ENCODE measurements around the gene RPL27A.

Gene RPL27A

GRCh38 chr11:8676458-8676857 is 6.1 kb upstream of the RPL27A start:
- DNase-seq, result no peak

DNA sequence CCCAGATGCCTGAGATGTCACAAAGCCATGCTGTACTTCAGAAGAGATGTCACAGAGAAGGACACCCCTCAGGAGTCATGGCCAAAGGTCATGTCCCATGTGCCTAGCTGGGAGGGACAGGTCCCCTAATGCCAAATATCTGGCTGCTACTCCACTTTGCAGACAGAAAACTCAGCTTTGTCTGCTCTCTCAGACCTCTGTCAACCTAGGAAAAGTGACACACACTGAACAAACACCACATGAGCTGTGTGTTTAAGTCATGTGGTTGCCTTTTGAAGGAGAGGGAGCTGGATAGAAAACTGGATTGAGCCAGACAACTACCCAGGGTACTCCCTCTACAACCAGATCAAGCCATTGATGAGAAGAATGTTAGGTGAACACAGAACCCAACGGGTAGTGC is 3.6 kb upstream of the RPL27A start:
- DNase-seq, result no peak

- DNase-seq, result no peak
Observed at GRCh38 chr11:8681837-8682302, 722 bp upstream of the RPL27A start.

GRCh38 chr11:8683115-8683807 is 669 bp downstream of the RPL27A start:
- DNase-seq, result no peak

- no peak for DNase-seq
Observed at GRCh38 chr11:8684600-8685290, 2.2 kb downstream of the RPL27A start.

DNA sequence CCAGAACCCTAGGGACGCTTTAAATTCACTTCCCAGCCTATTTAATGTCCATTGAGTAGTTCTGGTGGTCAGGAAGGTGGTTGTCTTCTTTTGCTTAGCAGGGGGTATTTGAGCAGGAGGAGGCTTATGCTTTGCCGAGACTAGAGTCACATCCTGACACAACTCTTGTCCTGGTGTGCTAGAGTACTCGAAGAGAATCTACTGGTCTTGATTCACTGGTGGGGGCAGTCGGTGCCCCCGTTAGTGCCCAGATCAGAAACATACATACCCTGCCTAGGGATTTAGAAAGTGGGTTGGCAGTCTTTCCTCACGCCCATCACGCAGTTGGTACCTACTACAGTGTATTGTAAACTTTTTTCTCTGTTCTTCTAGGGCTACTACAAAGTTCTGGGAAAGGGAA is 2.7 kb downstream of the RPL27A start:
- DNase-seq, result no peak

GRCh38 chr11:8685820-8686219 is 3.2 kb downstream of the RPL27A start:
- DNase-seq, result no peak

GRCh38 chr11:8686325-8686724 is 3.7 kb downstream of the RPL27A start:
- DNase-seq, result no peak

DNA sequence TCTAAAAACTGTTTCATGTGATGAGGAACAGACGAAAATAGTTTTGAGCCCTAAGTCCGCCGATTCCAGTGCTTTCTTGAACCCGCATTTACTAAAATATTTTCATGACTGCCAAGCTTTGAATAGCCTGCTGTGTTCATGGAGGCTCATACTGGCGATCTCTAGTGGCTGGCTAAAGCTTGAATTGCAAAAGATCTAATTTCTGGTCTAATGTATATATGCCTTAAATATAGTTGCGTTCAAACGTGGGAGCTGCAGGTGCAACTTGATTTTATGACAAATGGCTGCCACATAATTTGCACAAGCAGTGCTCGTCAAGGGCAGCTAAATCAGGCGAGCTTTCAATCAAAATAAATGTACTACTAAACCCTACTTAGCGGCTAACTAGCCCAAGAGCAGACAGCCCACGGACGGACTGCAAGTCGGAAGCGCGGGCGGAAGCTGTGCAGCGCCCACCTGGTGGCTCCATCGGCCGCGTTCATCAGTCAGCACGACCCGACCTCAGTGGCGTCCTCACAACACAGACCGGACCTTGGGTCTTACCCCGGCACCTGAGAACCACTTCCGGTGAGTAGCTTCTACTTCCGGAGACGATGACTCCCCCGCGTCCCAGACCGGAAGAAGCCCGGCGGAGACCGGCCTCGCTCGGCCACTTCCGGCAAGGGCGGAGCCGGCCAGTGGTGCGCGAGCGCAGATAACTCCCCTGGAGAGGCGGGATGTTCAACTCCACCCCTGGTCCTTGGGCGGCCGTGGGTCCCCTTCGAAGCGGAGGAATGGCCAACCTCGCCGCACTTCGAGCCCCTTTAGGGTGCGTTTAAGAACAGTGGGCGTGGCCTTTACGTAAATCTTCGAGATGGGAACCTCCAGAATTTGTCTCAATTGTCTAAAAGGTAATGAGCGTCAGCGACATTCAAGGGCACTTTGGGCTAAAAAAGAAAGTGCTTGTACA is 6.1 kb downstream of the RPL27A start:
- peak; percentile 65 for DNase-seq

DNA sequence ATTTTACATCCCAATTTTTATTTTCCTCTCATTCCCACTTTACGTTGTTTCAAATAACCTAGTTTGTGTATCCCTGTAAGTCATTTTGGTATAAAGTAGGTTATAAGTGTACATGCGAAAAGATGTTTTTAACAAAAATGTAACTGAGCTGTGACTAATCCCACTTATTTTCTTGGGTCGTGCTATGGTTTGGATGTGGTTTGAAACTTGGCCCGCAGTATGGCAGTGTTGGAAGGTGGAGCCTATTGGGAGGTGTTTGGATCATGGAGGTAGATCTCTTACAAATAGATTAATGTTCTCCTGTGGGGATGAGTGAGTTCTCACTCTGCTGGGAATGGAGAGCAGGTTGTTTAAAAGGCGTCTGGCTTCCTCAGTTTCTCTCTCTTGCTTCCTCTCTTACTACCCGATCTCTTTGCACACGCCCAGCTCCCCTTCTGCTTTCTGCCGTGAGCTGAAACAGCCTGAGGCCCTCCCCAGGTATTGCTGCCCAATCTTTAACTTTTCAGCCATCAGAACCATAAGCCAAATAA is 7.2 kb downstream of the RPL27A start:
- DNase-seq, result no peak

DNA sequence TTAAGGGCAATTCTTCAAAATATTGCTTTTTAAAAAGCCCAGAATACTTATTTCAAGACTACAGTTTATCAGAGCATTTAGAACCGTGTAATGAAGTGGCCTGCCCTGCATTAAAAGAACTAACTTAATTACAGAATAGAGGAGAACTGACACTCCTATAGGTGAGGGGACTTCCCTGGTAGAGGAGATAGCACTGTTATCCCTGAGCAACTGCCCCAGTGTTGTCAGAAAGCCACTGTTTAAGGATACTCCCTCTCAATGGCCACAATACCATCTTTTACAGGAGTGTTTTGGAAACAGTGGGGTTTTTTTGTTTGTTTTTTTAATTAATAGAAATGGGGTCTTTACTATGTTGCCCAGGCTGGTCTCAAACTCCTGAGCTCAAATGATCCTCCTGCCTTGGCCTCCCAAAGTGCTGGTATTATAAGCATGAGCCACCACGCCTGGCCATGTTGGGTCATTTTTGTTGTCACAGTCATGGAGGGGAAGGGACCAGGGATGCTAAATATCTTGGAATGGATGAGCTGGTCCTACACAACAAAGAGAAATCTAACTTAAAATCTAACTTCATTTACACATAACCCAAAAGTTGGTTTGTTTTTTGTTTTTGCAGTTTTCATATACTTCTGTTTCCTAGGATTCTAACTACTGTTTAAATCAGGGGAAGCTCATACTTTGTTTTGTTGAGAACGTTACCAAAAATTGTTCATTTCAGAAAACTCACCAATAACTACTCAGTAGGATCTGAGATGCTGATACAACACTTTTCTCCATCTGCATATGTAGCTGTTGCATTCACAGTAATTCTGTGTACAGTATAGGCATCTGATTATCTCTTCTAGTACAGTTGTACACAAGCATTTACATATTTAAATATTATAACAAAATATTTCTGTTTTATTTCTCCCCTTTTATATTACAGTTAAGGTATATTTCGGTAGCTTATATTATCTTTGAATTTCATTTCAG is 8.1 kb downstream of the RPL27A start:
- no peak for DNase-seq

DNA sequence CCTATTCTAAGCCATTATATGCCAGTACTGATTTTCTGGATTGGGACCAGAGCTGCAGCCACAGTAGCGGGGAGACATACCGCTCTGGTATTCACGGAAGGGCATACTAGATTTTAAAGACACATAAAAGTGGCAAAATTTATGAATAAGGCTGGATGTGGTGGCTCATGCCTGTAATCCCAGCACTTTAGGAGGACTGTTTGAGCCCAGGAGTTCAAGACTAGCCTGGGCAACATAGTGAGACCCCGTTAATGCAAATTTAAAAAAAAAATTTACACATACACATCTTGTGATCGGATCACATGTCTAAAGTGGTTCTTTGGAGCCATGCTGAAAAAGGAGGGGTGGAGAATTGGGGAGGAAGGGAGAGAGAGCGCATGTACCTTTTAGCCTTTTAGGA is 9.0 kb downstream of the RPL27A start:
- no peak for DNase-seq

- DNase-seq, result no peak
Observed at GRCh38 chr11:8692417-8692816, 9.8 kb downstream of the RPL27A start.

GRCh38 chr11:8693010-8693551 is 10.5 kb downstream of the RPL27A start:
- DNase-seq, result no peak

DNA sequence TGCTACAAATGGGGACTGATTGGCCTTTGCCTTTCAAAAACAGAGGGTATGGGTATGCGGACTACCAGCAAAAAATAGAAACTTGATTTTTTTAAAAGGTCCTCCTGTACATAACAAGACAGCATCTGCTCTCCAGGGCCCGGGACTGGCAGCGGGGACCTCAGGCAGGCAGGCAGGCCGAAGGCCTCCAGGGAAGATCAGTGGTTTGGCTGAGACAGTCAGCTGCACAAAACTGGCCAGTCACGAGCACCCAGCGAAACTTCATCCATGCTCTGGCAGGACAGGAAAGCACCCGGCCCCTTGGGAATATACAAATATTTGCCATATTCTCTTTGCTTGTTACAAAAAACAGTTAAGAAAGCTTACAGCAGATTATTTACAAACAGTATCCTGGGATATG is 11.0 kb downstream of the RPL27A start:
- no peak for DNase-seq

DNA sequence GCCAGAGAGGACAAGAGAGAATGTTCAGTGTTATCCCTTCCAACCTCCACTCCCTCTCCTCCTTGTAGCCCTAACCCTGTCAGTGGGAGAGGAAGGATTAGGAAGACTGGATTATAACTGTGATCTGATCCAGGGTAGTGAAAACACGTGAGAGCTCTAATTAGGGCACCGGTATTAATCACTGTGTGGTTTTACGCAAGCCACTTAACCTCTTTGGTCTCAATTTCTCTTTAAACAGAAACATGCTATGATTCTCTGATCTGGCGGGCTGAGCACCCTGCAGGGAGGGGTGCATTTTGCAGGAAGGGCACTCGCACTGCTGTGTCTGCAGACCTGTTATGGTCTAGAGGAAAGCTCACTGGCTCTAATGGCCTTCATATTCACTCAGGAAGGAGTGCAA is 11.5 kb downstream of the RPL27A start:
- DNase-seq, result no peak

GRCh38 chr11:8697054-8697453 is 14.5 kb downstream of the RPL27A start:
- no peak for DNase-seq

GRCh38 chr11:8698379-8698851 is 15.8 kb downstream of the RPL27A start:
- no peak for DNase-seq

DNA sequence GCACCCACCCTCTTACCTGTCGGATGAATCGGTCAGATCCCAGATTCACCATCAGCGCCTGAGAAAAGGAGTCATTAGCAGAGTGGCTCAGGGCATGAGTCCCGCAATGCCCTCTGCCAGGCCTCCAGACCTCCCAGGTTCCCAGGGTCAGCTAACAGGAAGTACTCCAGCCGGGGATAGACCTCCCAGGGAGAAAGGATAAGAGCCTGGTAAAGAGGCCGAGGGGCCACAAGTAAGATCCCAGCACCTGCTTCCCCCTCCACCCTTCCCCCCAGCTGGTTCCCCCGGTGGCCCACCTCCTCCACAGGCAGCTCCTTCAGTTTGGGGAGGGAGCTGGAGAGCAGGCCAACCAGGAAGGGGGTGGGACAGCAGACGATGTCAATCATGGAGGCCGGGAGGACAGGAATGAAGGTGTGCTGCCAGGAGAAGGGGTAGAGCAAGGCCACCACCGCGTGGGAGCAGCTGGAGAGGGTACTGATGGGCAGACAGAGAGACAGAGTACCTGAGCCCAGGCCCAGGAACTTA is 16.4 kb downstream of the RPL27A start:
- no peak for DNase-seq

- DNase-seq, result no peak
Observed at GRCh38 chr11:8699903-8700302, 17.3 kb downstream of the RPL27A start.

Data from central memory CD4-positive, alpha-beta T cell (primary cell).